RWPE2 (cell line): ENCODE measurements around the gene THBS1.
A peak's percentile ranks its signal among the peaks of the same experiment; 100 is the strongest.

Experiments
- ATAC-seq: fragments of 200-7000 bp; cut with Tn5 transposase; 3 replicates; pipeline ENCODE4 v1.9.1; 2021; ENCODE audit warnings: low read depth
- DNase-seq: peaks from one replicate; pipeline ENCODE4 v3.0.0-alpha.2; 2020; ENCODE audit warnings: low spot score
- H3K27ac ChIP-seq: fragments of 450-650 bp; 2 replicates; pipeline ENCODE4 v1.5.1; 2017; ENCODE audit warnings: mild to moderate bottlenecking; ENCODE audit not compliant: poor library complexity, severe bottlenecking
- H3K27me3 ChIP-seq: fragments of 250-450 bp; sonication (Bioruptor Pico); 2 replicates; pipeline ENCODE4 v1.5.1; 2021; ENCODE audit warnings: mild to moderate bottlenecking, moderate library complexity; ENCODE audit not compliant: insufficient read depth, poor library complexity, severe bottlenecking
- H3K36me3 ChIP-seq: fragments of 250-450 bp; sonication (Bioruptor Pico); 2 replicates; pipeline ENCODE4 v1.5.1; 2020; ENCODE audit warnings: low read depth, mild to moderate bottlenecking, moderate library complexity
- H3K4me1 ChIP-seq: fragments of 250-450 bp; sonication (Bioruptor Pico); 2 replicates; pipeline ENCODE4 v1.5.1; 2021; ENCODE audit warnings: mild to moderate bottlenecking, moderate library complexity; ENCODE audit not compliant: insufficient read depth, poor library complexity, severe bottlenecking
- H3K4me3 ChIP-seq: fragments of 250-450 bp; sonication (Bioruptor Pico); 2 replicates; pipeline ENCODE4 v1.5.1; 2021; ENCODE audit warnings: mild to moderate bottlenecking, moderate library complexity; ENCODE audit not compliant: severe bottlenecking
- H3K9me3 ChIP-seq: fragments of 250-450 bp; sonication (Bioruptor Pico); 2 replicates; pipeline ENCODE4 v1.5.1; 2021; ENCODE audit warnings: mild to moderate bottlenecking, moderate library complexity; ENCODE audit not compliant: severe bottlenecking
- TF ChIP-seq, protein P1 (sequence below): fragments of 450-650 bp; IDR thresholded peaks from one replicate; pipeline ENCODE4 v1.5.1; 2017; ENCODE audit warnings: mild to moderate bottlenecking, moderate library complexity; ENCODE audit not compliant: poor library complexity, severe bottlenecking

THBS1 gene

DNA sequence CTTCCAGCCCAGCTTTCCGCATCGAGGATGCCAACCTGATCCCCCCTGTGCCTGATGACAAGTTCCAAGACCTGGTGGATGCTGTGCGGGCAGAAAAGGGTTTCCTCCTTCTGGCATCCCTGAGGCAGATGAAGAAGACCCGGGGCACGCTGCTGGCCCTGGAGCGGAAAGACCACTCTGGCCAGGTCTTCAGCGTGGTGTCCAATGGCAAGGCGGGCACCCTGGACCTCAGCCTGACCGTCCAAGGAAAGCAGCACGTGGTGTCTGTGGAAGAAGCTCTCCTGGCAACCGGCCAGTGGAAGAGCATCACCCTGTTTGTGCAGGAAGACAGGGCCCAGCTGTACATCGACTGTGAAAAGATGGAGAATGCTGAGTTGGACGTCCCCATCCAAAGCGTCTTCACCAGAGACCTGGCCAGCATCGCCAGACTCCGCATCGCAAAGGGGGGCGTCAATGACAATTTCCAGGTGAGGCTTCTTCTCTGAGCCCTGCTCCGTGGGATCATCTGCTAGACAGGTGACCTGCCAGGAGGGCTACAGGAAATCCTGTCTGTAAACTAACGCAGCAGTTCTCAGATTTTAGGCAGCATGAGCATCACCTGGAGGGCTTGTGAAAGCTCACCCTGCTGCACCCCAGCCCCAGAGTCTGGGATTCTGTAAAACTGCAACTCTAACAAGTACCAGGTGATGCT lies 1.6 kb downstream of the THBS1 start:
- TF ChIP-seq, protein P1, sequence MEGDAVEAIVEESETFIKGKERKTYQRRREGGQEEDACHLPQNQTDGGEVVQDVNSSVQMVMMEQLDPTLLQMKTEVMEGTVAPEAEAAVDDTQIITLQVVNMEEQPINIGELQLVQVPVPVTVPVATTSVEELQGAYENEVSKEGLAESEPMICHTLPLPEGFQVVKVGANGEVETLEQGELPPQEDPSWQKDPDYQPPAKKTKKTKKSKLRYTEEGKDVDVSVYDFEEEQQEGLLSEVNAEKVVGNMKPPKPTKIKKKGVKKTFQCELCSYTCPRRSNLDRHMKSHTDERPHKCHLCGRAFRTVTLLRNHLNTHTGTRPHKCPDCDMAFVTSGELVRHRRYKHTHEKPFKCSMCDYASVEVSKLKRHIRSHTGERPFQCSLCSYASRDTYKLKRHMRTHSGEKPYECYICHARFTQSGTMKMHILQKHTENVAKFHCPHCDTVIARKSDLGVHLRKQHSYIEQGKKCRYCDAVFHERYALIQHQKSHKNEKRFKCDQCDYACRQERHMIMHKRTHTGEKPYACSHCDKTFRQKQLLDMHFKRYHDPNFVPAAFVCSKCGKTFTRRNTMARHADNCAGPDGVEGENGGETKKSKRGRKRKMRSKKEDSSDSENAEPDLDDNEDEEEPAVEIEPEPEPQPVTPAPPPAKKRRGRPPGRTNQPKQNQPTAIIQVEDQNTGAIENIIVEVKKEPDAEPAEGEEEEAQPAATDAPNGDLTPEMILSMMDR: no peak
- DNase-seq (no peak), ATAC-seq (no peak)
- peaks cover 20% of the 10 kb centered on the region for H3K4me1 ChIP-seq
- no peaks in the 10 kb centered on the region for H3K9me3 ChIP-seq
- peaks cover 65% of the 10 kb centered on the region for H3K36me3 ChIP-seq
- H3K27me3 ChIP-seq: no peaks in the 10 kb centered on the region
- H3K27ac ChIP-seq: peak overlapping the region; percentile 95
- peak overlapping the region; percentile 68 for H3K4me3 ChIP-seq

- DNase-seq (no peak), ATAC-seq (no peak)
- Histone ChIP-seq H3K9me3 (no peaks in the 10 kb centered on the region), H3K36me3 (peaks cover 72% of the 10 kb centered on the region), H3K4me1 (peaks cover 20% of the 10 kb centered on the region), H3K27ac (peak overlapping the region; percentile 95), H3K4me3 (peak overlapping the region; percentile 68), H3K27me3 (no peaks in the 10 kb centered on the region)
- TF ChIP-seq, protein P1: no peak
Observed at GRCh38 chr15:39582977-39583595, 2.2 kb downstream of the THBS1 start.

- Histone ChIP-seq H3K4me3 (no peak overlapping the region), H3K27me3 (no peaks in the 10 kb centered on the region), H3K36me3 (peaks cover 78% of the 10 kb centered on the region), H3K9me3 (no peaks in the 10 kb centered on the region), H3K27ac (peak overlapping the region; percentile 95), H3K4me1 (peaks cover 18% of the 10 kb centered on the region)
- ATAC-seq (no peak), DNase-seq (no peak)
- TF ChIP-seq, protein P1: peak; percentile 70
Observed at GRCh38 chr15:39583596-39584265, 2.9 kb downstream of the THBS1 start.

DNA sequence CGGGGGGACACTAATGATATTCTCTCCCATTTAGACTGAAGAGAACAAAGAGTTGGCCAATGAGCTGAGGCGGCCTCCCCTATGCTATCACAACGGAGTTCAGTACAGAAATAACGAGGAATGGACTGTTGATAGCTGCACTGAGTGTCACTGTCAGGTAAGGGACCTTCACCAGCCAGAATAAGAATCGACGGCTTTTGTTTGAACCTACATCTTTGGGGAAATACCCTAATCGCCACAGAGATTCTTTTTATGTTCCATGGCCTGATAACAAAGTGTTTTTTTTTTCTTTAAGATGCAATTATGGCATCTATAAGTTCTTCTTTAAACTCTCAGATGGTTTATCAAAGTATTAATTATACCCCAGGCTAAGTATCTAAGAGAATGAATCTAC lies 3.4 kb downstream of the THBS1 start:
- Histone ChIP-seq H3K36me3 (peaks cover 83% of the 10 kb centered on the region), H3K27ac (peak overlapping the region; percentile 95)

More for the DNA sequence above, 3.4 kb downstream of the THBS1 start:
- Histone ChIP-seq H3K27me3 (no peaks in the 10 kb centered on the region), H3K4me3 (no peak overlapping the region), H3K9me3 (no peaks in the 10 kb centered on the region), H3K4me1 (peaks cover 12% of the 10 kb centered on the region)
- DNase-seq: no peak
- TF ChIP-seq, protein P1: no peak
- no peak for ATAC-seq
